Measurements from ENCODE around the gene CASTOR1.
A peak's percentile ranks its signal among the peaks of the same experiment; 100 is the strongest.

The CASTOR1 gene

GRCh38 chr22:30297991-30298701 is 8.8 kb upstream of the CASTOR1 start:
- DNase-seq (ENCODE audit: low spot score): no peak

- DNase-seq (ENCODE audit: low spot score): no peak
Observed at GRCh38 chr22:30297276-30297990, 8.1 kb upstream of the CASTOR1 start.

GRCh38 chr22:30296833-30297232 is 7.5 kb upstream of the CASTOR1 start:
- DNase-seq (ENCODE audit: low spot score): no peak

DNA sequence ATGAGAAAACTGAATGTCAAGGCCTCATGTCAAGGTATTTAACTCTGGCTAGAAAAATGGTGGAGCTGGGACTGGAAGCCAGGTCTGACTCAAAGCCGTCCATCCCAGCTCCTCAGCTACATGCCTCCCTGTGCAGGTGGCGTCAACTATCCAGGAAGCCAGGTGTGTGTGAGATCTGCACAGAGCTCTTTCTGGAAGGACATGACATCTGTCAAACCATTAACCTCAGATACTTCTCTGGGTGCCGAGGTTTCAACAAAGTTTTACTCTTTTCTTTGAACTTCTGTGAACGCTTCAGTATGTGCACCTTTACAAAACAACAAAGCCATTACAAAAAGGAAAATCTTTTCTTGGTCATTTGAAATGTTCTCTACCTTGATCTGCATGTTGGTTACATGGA is 7.0 kb upstream of the CASTOR1 start:
- DNase-seq (ENCODE audit: low spot score): no peak

GRCh38 chr22:30295576-30295975 is 6.3 kb upstream of the CASTOR1 start:
- DNase-seq (ENCODE audit: low spot score): no peak

DNA sequence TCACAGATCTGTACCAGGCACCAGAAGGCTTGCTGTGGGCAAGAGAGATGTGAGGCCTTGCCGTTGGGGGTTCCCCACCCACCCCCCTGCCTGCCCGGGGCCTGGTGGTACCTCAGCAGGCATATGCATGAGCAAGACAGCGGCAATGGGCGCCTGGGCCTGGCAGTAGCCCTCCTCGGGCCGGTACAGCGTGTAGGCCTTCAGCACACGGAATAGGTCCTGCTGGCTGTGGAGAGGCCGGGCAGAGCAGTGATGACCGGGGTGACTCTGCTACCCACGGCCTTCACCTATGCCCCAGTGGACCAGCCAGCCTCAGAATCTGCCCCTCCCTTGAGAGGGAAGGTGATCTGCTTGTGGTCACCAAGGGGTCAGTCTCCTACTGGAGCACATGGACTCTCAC is 5.5 kb upstream of the CASTOR1 start:
- no peak for DNase-seq (ENCODE audit: low spot score)

DNA sequence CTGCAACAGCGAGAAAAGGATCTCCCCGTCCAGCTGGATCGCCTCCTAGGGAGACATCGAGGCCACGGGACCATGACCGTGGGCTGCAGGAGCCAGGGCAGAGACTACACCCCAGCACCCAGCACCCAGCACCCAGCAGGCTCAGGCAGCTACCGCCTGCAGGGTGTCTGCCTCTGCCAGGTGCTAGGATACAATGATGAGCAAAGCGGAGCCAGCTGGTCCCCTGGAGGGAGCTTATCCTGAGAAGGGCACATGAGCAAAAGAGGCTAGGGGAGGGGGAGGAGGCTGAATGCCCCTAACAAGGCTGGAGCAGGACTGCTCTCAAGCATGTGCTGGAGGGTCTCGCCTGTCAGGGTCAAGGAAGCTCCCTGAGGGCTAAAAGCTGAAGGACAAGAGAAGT is 4.8 kb upstream of the CASTOR1 start:
- DNase-seq (ENCODE audit: low spot score): no peak

DNA sequence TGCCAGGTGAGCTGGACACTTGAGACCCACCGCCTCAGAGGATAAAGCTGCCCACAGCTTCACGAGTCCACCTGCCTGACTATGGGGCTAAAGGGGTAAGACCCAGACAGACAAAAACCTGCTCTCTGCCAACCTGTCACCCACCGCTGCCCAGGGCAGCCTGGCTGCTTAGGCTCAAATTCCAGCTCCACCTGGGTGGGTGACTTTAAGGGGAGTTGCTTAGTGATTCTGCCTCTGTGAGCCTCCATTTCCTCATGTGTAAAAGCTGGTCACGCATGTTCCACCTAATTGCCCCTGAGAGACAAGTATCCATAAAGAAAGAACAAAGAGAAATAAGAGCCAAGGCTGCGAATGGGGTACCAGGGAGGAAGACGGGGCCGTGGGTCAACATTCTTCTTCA is 3.7 kb upstream of the CASTOR1 start:
- DNase-seq (ENCODE audit: low spot score): no peak

DNA sequence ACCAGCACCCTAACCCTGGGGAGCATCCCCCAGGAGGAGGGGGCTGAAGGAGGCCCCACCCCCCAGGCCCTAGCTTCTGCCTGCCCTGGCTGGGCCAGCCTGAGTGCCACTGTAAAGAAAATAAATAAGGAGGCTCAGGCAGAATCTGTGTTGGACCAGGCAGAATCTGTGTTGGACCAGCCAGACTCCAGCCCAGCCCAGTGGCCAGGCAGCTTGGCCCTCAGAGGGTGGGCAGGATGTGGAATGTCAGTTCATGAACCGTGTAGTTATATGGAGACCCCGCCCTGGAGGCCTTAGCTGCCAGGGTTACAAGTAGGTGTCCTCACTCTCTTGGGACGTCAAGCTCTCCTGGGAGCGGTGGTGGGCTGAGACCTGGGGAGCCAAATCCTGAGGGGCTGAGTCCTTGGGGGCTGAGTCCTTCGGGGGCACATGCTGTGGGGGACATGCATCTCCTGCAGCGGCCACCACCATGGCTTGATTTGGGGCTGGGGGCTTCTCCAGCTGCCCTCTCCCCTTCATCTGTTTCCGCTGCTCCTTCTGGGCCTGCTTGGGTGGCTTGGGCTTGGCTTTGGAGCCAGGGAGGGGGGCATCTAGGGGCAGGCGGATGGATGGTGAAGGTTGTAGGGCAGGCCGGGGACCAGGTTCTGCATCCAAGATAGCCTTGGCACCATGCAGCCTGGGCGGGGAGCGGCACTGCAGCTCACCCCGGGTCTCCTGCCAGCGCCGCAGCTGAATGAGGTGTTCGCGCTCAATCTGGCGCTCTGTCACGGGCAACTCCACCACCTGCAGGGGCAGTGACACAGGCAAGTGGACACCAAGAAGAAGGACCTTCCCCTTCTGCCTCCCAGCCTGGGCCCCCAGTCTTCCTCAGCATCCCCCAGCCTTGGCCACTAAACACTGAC is 3.0 kb upstream of the CASTOR1 start:
- DNase-seq (ENCODE audit: low spot score): no peak

DNA sequence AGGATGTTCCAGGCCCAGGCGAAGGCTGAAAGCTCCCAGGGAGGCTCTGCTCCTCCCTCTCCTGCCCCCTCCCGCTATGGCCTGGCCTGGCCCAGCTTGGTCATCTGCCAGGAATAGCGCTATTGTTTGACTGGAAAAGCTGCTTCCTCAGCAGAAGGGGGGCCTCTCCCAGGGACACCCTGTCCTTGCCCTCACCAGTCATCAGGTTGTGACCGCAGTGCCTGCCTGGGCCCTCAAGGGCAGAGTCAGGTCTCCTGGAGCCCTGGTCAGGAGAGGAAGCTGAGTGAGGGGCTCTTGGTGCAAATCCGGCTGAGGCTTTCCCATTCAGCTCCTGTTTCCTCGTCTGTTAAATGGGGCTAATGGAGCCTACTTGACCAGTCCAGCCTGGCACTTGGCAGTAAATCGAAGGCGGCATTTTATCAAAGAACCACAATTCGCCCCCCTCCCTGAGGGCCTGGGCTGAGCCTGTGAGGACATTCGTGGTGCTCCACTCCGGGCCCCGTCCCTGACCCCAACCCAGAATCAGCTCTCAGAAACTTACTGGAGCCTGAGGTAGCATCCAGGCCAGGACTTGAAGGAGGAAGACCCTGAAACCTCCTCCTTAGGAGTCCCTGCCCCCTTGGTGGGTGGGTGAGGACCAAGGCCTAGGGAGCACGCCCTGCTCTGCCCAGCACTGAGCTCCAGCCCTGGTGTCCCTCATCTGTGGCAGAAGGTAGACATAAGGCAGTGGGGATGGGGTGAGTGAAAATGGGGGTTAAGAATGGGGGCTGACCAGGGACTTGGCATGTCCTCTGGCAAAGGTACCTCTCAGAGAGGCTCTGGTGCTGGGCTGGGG is 2.0 kb upstream of the CASTOR1 start:
- DNase-seq (ENCODE audit: low spot score): peak; percentile 58

- peak; percentile 67 for DNase-seq (ENCODE audit: low spot score)
Observed at GRCh38 chr22:30290342-30291057, 1.2 kb upstream of the CASTOR1 start.

DNA sequence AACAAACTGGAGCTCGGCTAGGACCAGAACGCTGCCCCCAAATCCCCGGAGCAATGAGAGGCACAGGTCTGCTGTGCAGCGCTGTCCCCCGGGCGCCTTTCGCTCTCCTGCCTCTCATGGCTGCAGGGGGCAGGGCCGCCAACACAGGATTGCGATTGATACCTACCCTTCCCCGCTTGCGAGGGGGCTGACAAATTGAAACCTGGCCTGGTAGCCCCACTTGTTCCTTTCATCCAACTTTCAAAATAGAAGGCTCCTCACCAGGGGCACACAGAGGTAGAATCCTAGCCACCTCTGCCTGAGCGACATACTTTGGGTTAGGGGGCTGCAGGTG is 642 bp upstream of the CASTOR1 start:
- no peak for DNase-seq (ENCODE audit: low spot score)

DNA sequence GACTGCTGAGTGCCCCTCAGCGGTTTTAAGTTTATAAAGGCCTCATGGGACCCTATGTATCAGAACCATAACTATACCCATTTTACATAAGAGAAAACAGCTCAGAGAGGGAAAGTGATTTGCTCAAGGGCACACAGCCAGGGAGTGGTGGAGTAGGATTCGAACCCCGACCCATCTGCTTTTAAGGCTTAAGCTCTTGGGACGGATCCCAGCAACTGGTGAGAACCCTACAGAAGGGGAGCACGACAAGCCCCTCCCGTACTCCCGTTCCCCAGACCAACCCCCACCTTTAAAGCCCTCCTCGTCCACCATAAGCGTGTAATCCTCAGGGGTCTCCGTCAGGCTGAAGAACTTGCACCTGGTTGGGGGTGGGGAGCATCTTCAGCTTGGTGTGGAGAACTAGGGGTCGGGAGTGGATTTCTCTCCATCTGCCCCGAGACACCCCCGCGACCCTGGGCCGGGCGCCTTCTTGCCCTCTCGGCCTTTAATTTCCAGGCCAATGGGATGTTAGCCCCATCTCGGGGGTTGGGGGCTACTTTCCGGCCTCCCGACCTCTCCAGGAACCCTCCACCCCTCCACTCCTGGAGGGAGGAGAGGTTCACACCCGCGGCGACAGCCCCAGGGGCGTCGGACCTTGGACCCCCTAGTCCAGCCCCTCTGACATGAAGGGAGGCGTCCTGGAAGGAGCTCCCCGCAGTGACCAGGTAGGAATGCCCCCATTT is 725 bp downstream of the CASTOR1 start:
- no peak for DNase-seq (ENCODE audit: low spot score)

- peak; percentile 95 for DNase-seq (ENCODE audit: low spot score)
Observed at GRCh38 chr22:30287648-30288418, 1.5 kb downstream of the CASTOR1 start.

GRCh38 chr22:30286813-30287647 is 2.3 kb downstream of the CASTOR1 start:
- DNase-seq (ENCODE audit: low spot score): peak; percentile 73

DNA sequence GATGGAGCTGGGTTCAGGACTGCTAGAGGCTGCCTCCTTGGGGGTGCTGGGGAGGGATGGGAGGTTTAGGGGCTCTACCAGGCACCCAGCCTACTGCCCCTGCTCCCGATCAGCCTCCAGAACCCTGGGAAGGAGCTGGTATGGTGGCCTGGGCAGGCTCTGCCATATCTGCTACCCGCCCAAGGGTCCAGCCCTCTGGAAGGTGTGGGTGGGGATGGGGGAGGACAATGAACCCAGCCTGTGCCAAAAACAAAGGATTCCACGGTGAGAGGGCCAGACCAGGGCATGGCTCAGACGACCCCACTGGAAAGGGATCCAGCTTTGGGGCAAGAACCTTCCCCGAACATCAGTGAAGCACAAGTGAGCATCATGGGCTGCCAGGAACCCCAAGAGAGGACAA is 3.0 kb downstream of the CASTOR1 start:
- no peak for DNase-seq (ENCODE audit: low spot score)

GRCh38 chr22:30285846-30286200 is 3.5 kb downstream of the CASTOR1 start:
- no peak for DNase-seq (ENCODE audit: low spot score)

DNA sequence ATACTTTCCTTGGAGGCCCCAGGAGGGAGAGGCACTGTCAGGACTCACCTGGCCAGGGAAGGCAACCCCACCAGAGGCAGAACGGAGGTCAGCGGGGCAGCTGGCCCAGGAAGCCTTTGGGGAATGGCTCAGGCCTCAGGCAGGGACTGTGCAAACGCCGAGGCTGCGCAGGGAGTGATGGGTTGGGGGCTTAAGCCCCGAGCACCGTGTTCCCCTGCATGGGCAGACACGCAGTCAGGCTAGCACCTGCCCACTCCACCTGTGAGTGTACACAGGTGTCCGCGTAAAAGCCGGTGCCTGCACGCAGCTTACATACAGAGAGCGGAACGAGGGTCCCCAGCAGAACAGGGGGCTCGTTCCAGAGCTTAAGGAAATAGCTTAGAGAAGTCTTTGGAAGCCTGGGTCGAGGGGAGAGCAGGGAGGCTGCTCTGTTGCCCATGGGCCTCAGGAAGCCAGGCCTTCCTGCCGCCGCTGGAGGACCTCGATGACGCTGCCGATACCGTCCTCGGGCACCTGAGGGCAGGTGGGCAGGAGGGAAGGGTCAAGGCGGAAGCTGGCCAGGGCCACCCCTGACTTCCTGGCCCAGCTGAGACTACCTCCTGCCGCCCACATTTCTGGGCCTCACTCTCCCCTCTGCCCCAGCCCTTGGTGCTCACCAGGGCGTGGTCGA is 4.0 kb downstream of the CASTOR1 start:
- DNase-seq (ENCODE audit: low spot score): no peak
